Ascending aorta (tissue), 2 donors: ENCODE results near the gene ARID5B. TPM values are rescaled to one million over a fixed set of nuclear protein-coding genes. Genes with fewer than 3 reads are reported as not detected.
A peak's percentile ranks its signal among the peaks of the same experiment; 100 is the strongest.

Source experiments
- DNase-seq, 2 donors: peaks; one replicate each; pipeline ENCODE4 v3.0.0-alpha.2; 2019; ENCODE audit warnings: low spot score in 2 of 2
- H3K27ac ChIP-seq, 2 donors: fragments of 200-600 bp; sonication (generic); one replicate each; pipeline ENCODE4 v1.5.1; 2016 to 2017; ENCODE audit warnings: mild to moderate bottlenecking in 1 of 2
- H3K27me3 ChIP-seq: fragments of 200-600 bp; sonication (generic); one replicate; pipeline ENCODE4 v1.5.1; 2017
- H3K36me3 ChIP-seq, 2 donors: fragments of 200-600 bp; sonication (generic); one replicate each; pipeline ENCODE4 v1.5.1; 2016
- H3K4me1 ChIP-seq, 2 donors: fragments of 200-600 bp; sonication (generic); one replicate each; pipeline ENCODE4 v1.5.1; 2016 to 2017; ENCODE audit warnings: mild to moderate bottlenecking in 1 of 2
- H3K4me3 ChIP-seq, 2 donors: fragments of 200-600 bp; sonication (generic); one replicate each; pipeline ENCODE4 v1.5.1; 2016 to 2017; ENCODE audit warnings: mild to moderate bottlenecking in 1 of 2
- H3K9me3 ChIP-seq, 2 donors: fragments of 200-600 bp; sonication (generic); one replicate each; pipeline ENCODE4 v1.5.1; 2016
- intact Hi-C: fragments of 100-400 bp; cut with DNase I; formaldehyde crosslinking; loops from one replicate; pipeline ENCODE4 v1.15.1; 2023
- total RNA-seq: library from RNA; depleted of rRNA; stranded (reverse); fragments of >200 nt; gene quantifications from one replicate; pipeline ENCODE4 v1.1.0, GENCODE V29; 2016
- TF ChIP-seq, protein P1 (sequence below), 3 experiments: fragments of 200-600 bp in 2 of 3; fragments of 450-650 bp in 1 of 3; sonication (generic) in 2 of 3; IDR thresholded peaks; one replicate each; pipeline ENCODE4 v1.5.1; 2016 to 2019; ENCODE audit warnings: antibody characterized with exemption in 3 of 3, mild to moderate bottlenecking in 1 of 3, moderate library complexity in 1 of 3

The ARID5B gene
- total RNA-seq, 1 donor from 2014 or later: 92.5 TPM

DNA sequence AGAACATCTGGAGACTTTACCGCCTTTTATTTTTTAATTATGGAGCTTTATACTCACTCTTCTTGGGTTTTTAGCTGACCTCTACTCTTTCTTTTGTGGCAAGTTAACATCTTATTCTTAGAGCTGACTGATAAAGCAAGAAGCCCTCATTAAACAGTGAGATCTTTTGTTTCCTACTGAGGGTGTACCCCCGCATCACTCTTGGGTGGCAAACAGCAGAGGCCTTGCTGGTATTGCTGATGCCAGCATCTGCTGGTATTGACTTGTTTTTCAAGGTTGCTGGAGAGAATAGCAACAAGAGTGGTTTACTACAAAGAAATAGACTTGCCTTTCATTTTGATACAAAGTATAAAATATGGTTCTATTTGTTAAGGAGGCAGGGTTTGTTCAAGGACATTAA is 154.7 kb downstream of the ARID5B start:
- Histone ChIP-seq H3K9me3 (no peaks in the 10 kb centered on the region), H3K4me1 (peaks cover 14 to 72% of the 10 kb centered on the region in 2 donors), H3K36me3 (peaks cover 32 to 84% of the 10 kb centered on the region in 2 donors), H3K27me3 (no peaks in the 10 kb centered on the region), H3K27ac (peak overlapping the region; percentile 95 to 97), H3K4me3 (peak overlapping the region; percentile 34 to 78)
- intact Hi-C loops: loop anchor here (10.0 kb wide), 1 partner anchor 319 kb away; the partner anchor contains the start of gene ZNF365
- TF ChIP-seq, protein P1, sequence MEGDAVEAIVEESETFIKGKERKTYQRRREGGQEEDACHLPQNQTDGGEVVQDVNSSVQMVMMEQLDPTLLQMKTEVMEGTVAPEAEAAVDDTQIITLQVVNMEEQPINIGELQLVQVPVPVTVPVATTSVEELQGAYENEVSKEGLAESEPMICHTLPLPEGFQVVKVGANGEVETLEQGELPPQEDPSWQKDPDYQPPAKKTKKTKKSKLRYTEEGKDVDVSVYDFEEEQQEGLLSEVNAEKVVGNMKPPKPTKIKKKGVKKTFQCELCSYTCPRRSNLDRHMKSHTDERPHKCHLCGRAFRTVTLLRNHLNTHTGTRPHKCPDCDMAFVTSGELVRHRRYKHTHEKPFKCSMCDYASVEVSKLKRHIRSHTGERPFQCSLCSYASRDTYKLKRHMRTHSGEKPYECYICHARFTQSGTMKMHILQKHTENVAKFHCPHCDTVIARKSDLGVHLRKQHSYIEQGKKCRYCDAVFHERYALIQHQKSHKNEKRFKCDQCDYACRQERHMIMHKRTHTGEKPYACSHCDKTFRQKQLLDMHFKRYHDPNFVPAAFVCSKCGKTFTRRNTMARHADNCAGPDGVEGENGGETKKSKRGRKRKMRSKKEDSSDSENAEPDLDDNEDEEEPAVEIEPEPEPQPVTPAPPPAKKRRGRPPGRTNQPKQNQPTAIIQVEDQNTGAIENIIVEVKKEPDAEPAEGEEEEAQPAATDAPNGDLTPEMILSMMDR (IDR thresholded peaks at IDR 0.05): no peak
- DNase-seq: no peak

DNA sequence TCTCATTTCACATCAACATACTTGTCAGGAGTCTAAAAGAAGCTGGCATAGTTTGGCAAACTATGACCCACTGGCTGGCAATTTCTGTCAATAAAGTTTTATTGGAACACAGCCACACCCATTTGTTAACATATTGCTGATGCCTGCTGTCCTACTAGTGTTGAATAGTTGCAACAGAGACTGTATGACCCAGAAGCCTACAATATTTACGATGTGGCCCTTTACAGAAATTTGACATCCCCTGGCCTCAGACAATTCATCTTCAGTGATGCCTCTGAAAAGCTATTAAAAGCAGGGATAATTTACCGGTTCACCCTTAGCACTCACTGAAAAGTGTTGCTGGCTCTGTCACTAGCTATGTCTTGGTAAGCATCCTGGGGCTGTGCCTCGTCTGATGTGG is 155.2 kb downstream of the ARID5B start:
- Histone ChIP-seq H3K36me3 (peaks cover 35 to 84% of the 10 kb centered on the region in 2 donors), H3K4me3 (peak overlapping the region; percentile 0 to 78), H3K4me1 (peaks cover 14 to 76% of the 10 kb centered on the region in 2 donors), H3K27ac (peak overlapping the region; percentile 95 to 97), H3K9me3 (no peaks in the 10 kb centered on the region), H3K27me3 (no peaks in the 10 kb centered on the region)
- intact Hi-C loops: loop anchor here (10.0 kb wide), 1 partner anchor 318 kb away; the partner anchor contains the start of gene ZNF365
- TF ChIP-seq, protein P1 (IDR thresholded peaks at IDR 0.05): no peak
- DNase-seq: no peak

- TF ChIP-seq, protein P1 (IDR thresholded peaks at IDR 0.05): no peak
- peaks cover 33 to 84% of the 10 kb centered on the region in 2 donors for H3K36me3 ChIP-seq
- H3K4me3 ChIP-seq: peak overlapping the region; percentile 39 to 78
- no peaks in the 10 kb centered on the region for H3K9me3 ChIP-seq
- no peaks in the 10 kb centered on the region for H3K27me3 ChIP-seq
- H3K4me1 ChIP-seq: peaks cover 14 to 74% of the 10 kb centered on the region in 2 donors
- peak overlapping the region; percentile 95 to 97 for H3K27ac ChIP-seq
- intact Hi-C loops: loop anchor here (10.0 kb wide), 1 partner anchor 317 kb away; the partner anchor contains the start of gene ZNF365
- peak in 1 of 2 donors; percentile 71 for DNase-seq
Observed at GRCh38 chr10:62057359-62057758, 155.9 kb downstream of the ARID5B start.

DNA sequence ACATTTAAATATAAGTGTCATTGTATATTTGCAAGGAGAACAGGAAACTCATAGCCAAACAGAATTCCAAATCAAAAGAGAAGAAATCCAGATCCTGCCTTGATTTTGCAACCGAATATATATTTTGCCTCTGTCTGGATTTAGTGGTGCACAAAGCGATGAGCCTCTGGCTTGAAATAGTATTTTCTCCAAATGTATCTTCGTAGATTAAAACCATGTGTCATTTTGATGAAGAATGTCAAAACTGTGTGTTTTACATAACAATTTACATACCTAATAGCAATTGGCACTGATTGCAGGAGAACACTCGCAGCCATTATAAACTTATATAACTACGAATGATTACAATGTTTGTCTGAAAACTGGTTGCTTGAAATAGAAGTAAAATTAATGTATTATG is 156.4 kb downstream of the ARID5B start:
- H3K9me3 ChIP-seq: no peaks in the 10 kb centered on the region
- peak overlapping the region; percentile 95 to 97 for H3K27ac ChIP-seq
- H3K4me1 ChIP-seq: peaks cover 14 to 73% of the 10 kb centered on the region in 2 donors
- H3K36me3 ChIP-seq: peaks cover 28 to 84% of the 10 kb centered on the region in 2 donors
- intact Hi-C loops: loop anchor here (10.0 kb wide), 1 partner anchor 317 kb away; the partner anchor contains the start of gene ZNF365
- peak overlapping the region; percentile 39 to 78 for H3K4me3 ChIP-seq
- TF ChIP-seq, protein P1 (IDR thresholded peaks at IDR 0.05): no peak
- DNase-seq: no peak
- no peaks in the 10 kb centered on the region for H3K27me3 ChIP-seq

- peak overlapping the region; percentile 95 to 97 for H3K27ac ChIP-seq
- no peak for DNase-seq
- H3K27me3 ChIP-seq: no peaks in the 10 kb centered on the region
- H3K9me3 ChIP-seq: no peaks in the 10 kb centered on the region
- H3K4me1 ChIP-seq: peaks cover 14 to 71% of the 10 kb centered on the region in 2 donors
- intact Hi-C loops: loop anchor here (10.0 kb wide), 1 partner anchor 316 kb away; the partner anchor contains the start of gene ZNF365
- TF ChIP-seq, protein P1 (IDR thresholded peaks at IDR 0.05): no peak
- peaks cover 22 to 79% of the 10 kb centered on the region in 2 donors for H3K36me3 ChIP-seq
- H3K4me3 ChIP-seq: peak overlapping the region; percentile 39 to 78
Observed at GRCh38 chr10:62058476-62058875, 157.0 kb downstream of the ARID5B start.
